Fibroblast of skin of left biceps (primary cell): ENCODE results near the gene TM7SF3.
"Not testable (repeated sequence)": the region's sequence is repeated elsewhere in the genome, so short reads cannot be mapped to it uniquely, and the experiment has no call there.

Source experiments
- DNase-seq, 2 experiments: peaks; one replicate each; pipeline ENCODE4 v3.0.0-alpha.2; 2013; ENCODE audit warnings: low read depth in 2 of 2

Gene TM7SF3

GRCh38 chr12:27014085-27014858 lies at the start of gene TM7SF3:
TM7SF3 (minus strand) TSS chr12:27014384; CDS start chr12:27014168, 216 bp downstream.
- DNase-seq, result peak; percentile 58 to 59

- DNase-seq, result no peak
Measured at GRCh38 chr12:27063250-27063851, 49.2 kb upstream of the TM7SF3 start.

DNA sequence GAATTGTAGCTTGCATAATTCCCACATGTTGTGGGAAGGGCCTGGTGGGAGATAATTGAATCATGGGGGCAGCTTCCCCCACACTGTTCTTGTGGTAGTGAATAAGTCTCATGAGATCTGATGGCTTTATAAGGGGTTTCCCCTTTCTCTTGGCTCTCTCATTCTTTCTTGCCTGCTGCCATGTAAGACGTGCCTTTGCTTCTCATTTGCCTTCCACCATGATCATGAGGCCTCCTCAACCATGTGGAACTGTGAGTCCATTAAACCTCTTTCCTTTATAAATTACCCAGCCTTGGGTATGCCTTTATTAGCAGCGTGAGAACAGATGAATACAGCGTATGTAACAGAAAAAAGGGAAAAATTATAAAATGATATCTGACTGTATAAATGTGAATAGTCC lies 47.1 kb upstream of the TM7SF3 start:
- no peak for DNase-seq

DNA sequence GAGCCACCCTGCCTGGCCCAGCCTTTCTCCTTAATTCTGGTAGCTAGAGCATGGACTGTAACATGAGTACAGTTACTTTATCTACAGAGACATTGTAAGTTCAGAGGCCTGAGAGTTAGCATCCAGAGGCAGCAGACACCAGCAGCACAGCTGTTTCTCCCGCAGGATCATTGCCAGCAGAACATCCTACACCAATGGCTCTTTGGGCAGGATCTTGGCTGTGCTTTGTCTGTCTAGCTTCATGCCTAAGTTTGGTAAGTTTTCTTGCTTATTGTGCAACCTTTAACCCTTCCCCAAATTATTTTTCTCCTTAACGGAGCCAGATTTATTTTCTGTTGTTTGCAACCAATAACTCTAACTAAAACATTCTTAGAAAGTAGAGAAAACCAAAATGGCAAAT lies 46.6 kb upstream of the TM7SF3 start:
- no peak for DNase-seq

DNA sequence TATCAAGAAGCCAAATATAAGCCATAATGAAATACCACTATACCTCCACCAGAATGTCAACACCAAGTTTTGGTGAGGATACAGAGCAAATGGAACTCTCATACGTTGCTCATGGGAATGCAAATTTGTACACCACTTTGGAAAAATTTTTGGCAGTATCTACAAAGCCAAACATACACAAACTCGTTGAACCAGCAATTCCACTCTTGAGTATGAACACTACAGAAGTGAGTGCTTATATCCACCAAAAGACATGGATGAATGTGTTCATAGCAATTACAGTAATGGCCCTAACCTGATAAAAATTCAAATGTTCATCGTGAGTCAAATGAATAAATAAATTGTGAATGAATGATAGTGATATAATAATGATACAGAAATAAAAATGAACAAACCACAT lies 43.4 kb upstream of the TM7SF3 start:
- no peak for DNase-seq

DNA sequence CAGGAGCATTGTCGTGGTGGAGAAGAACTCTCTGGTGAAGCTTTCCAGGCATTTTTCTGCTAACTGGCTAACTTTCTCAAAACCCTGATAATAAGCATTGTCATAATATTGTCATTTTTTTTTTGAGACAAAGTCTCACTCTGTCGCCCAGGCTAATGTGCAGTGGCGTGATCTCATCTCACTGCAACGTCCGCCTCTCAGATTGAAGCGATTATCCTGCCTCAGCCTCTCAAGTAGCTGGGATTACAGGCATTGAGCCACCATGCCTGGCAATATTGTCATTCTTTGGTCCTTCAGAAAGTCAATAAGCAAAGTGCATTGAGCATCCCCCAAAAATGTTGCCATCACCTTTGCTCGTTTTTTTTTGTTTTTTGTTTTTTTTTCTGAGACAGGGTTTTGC lies 41.8 kb upstream of the TM7SF3 start:
- no peak for DNase-seq

GRCh38 chr12:27052742-27053141 lies 38.6 kb upstream of the TM7SF3 start:
- DNase-seq, result no peak

DNA sequence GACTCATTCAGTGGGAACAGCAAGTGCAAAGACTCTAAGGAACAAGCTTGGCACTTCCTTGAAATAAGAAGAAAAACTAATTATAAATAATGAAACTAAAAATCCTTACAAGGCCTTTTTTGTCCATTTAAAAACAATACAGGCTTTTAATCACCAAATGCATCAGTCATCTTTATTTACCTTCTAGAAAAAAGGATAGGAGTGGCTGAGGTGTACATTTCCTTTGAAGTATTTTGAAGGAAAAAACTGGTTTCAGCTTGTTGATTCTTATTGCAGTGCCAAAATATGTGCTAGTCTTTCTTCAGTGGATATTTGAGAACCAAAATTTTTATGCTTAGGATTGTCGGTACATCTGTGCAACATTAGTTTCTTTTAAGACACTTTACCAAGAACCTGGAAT lies 38.0 kb upstream of the TM7SF3 start:
- no peak for DNase-seq

- DNase-seq, result peak; percentile 80 to 84
Measured at GRCh38 chr12:27048822-27049752, 34.9 kb upstream of the TM7SF3 start.

GRCh38 chr12:27042018-27042417 lies 27.8 kb upstream of the TM7SF3 start:
- DNase-seq, result not testable (repeated sequence)

- DNase-seq, result not testable (repeated sequence)
Measured at GRCh38 chr12:27040637-27041036, 26.5 kb upstream of the TM7SF3 start.

GRCh38 chr12:27034607-27035293 lies 20.6 kb upstream of the TM7SF3 start:
- no peak for DNase-seq

DNA sequence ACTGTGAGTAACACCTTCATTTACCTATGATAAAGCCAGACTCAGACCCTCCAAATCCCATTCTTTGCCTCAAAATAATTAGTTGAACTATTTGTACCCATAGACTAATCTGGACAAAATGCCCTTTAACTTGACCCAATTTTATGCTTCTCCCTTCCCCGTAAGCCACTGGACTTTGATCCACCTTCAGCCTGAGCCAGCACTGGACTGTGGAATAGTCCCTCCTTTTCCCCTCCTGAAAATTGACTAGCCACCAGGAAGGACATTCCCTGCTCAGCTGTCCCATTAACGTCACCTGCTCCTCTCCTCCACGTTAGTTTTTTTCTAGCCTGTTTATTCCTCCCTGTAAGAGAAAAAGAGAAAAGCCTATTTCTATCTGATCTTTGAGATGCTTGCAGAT lies 18.5 kb upstream of the TM7SF3 start:
- DNase-seq, result no peak

- DNase-seq, result no peak
Measured at GRCh38 chr12:27031531-27031930, 17.3 kb upstream of the TM7SF3 start.

- DNase-seq, result no peak
Measured at GRCh38 chr12:27026257-27026656, 12.1 kb upstream of the TM7SF3 start.

DNA sequence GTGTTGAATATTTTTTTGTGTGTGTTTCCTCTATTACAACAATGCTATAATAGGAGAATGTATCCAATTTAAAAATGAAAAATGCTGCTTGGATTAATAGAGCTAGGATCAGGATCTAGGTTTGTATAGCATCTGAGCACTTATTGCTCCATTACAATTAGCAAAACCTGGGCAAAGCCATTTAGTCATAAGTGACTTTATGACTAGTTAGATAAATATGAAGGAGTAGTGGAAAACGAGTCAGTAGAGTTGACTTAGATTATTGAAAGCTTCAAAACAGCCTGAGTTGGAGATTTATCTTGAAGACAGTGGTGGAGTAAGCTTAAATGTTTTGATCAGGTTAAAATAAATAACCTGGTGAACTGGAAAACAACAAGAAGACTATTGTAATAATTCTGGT lies 10.9 kb upstream of the TM7SF3 start:
- no peak for DNase-seq

GRCh38 chr12:27024291-27024690 lies 10.1 kb upstream of the TM7SF3 start:
- no peak for DNase-seq

GRCh38 chr12:27020761-27021160 lies 6.6 kb upstream of the TM7SF3 start:
- no peak for DNase-seq

DNA sequence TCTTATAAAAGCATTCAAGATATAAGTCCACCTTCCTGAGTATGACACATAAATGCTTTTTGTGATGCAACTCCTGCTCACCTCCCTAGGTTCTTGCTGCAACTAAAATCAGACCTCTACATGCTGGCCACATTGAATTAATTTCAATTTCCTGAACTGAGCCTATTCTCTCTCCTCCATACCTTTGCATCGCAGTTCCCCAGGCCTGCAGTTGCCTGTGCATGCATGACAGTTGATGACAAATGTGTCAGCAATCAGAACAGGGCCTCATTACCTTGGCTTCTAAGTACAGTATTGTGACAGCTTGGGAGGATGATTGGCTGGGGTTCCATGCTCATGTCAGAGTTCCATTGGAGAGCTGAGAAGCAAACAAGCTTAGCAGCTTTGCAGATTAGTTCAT lies 3.9 kb upstream of the TM7SF3 start:
- DNase-seq, result no peak

- DNase-seq, result not testable (repeated sequence)
Measured at GRCh38 chr12:27017163-27017823, 3.1 kb upstream of the TM7SF3 start.

DNA sequence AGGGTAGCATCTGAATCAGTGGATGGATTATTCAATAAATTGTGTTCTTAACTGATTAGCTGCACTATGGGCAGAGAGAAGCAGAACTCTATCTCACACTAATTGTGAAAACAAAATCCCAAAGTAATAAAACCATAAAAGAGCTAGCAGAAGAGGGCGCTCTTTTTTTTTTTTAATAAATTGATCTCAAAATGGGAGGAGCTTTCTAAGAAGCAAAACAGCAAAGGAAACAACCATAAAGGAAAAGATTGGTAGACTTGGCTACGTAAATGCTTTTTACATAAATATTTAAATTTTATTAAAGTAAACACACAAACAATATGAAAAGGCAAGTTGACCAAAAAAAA lies 1.5 kb upstream of the TM7SF3 start:
- no peak for DNase-seq
